Measurements from ENCODE around the gene CPT1B.

GRCh38 chr22:50571264-50572175, 6.7 kb downstream of the CPT1B start:
- TF ChIP-seq, protein P1, sequence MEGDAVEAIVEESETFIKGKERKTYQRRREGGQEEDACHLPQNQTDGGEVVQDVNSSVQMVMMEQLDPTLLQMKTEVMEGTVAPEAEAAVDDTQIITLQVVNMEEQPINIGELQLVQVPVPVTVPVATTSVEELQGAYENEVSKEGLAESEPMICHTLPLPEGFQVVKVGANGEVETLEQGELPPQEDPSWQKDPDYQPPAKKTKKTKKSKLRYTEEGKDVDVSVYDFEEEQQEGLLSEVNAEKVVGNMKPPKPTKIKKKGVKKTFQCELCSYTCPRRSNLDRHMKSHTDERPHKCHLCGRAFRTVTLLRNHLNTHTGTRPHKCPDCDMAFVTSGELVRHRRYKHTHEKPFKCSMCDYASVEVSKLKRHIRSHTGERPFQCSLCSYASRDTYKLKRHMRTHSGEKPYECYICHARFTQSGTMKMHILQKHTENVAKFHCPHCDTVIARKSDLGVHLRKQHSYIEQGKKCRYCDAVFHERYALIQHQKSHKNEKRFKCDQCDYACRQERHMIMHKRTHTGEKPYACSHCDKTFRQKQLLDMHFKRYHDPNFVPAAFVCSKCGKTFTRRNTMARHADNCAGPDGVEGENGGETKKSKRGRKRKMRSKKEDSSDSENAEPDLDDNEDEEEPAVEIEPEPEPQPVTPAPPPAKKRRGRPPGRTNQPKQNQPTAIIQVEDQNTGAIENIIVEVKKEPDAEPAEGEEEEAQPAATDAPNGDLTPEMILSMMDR (IDR thresholded peaks at IDR 0.05) = no peak
- no peak for TF ChIP-seq ZFX (IDR thresholded peaks at IDR 0.05; ENCODE audit: borderline replicate concordance)

All from 22Rv1 (cell line).